ENCODE results near the gene ESRRB. TPM values are rescaled to one million over a fixed set of nuclear protein-coding genes. Genes with fewer than 3 reads are reported as not detected.

ESRRB gene
- total RNA-seq, 1 donor = under 0.01 TPM

- H3K27me3 ChIP-seq (ENCODE audit: insufficient read depth, low read length) = no peaks in the 10 kb centered on the region
- H3K4me3 ChIP-seq (ENCODE audit: insufficient read depth, low read length) = no peak overlapping the region
- TF ChIP-seq CTCF (IDR thresholded peaks at IDR 0.05; ENCODE audit: extremely low read depth, low read depth, low read length) = peak; percentile 33
- no peaks in the 10 kb centered on the region for H3K9me3 ChIP-seq (ENCODE audit: low read depth, low read length)
- H2AFZ ChIP-seq (ENCODE audit: low read length) = no peak overlapping the region
- DNase-seq (ENCODE audit: insufficient read length, low spot score, missing footprints) = no peak
- H3K79me2 ChIP-seq (ENCODE audit: insufficient read depth, low read length) = no peaks in the 10 kb centered on the region
- H3K4me1 ChIP-seq (ENCODE audit: insufficient read depth, low read length) = no peaks in the 10 kb centered on the region
- no peaks in the 10 kb centered on the region for H4K20me1 ChIP-seq (ENCODE audit: insufficient read depth, low read length)
- H3K4me2 ChIP-seq (ENCODE audit: insufficient read depth, low read length) = no peak overlapping the region
- H3K36me3 ChIP-seq (ENCODE audit: insufficient read depth, low read length) = no peaks in the 10 kb centered on the region
- H3K27ac ChIP-seq (ENCODE audit: low read depth, low read length) = no peak overlapping the region
Observed at GRCh38 chr14:76514213-76514998, 138.5 kb downstream of the ESRRB start.

GRCh38 chr14:76516884-76517283 is 140.9 kb downstream of the ESRRB start:
- TF ChIP-seq CTCF (IDR thresholded peaks at IDR 0.05; ENCODE audit: extremely low read depth, low read depth, low read length) = no peak
- Histone ChIP-seq H3K27ac (ENCODE audit: low read depth, low read length) (no peak overlapping the region), H3K79me2 (ENCODE audit: insufficient read depth, low read length) (no peaks in the 10 kb centered on the region), H2AFZ (ENCODE audit: low read length) (no peak overlapping the region), H3K4me3 (ENCODE audit: insufficient read depth, low read length) (no peak overlapping the region), H3K4me1 (ENCODE audit: insufficient read depth, low read length) (no peaks in the 10 kb centered on the region), H3K4me2 (ENCODE audit: insufficient read depth, low read length) (no peak overlapping the region), H3K36me3 (ENCODE audit: insufficient read depth, low read length) (no peaks in the 10 kb centered on the region), H4K20me1 (ENCODE audit: insufficient read depth, low read length) (no peaks in the 10 kb centered on the region), H3K9me3 (ENCODE audit: low read depth, low read length) (no peaks in the 10 kb centered on the region), H3K27me3 (ENCODE audit: insufficient read depth, low read length) (no peaks in the 10 kb centered on the region)
- DNase-seq (ENCODE audit: insufficient read length, low spot score, missing footprints) = no peak

DNA sequence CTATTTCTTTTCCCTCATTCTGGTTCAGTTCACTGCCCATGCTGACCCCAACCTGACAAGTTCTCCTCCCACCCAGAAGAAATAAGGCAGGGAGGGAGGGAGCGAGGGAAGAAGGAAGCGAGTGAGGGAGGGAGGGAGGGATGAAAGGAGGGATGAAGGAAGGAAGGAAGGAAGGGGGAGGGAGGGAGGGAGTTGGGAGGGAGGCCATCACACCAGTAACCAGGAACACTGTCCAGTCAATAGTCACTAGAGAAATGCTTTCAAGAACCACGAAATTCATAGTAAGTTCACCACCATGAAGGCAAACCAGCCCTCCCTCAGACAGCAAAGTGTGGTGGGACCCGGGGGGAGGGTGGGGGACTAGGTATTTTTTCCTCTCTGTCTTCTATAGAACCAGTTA is 142.4 kb downstream of the ESRRB start:
- Histone ChIP-seq H3K4me3 (ENCODE audit: insufficient read depth, low read length) (no peak overlapping the region), H3K4me1 (ENCODE audit: insufficient read depth, low read length) (no peaks in the 10 kb centered on the region), H3K4me2 (ENCODE audit: insufficient read depth, low read length) (no peak overlapping the region), H3K9me3 (ENCODE audit: low read depth, low read length) (no peaks in the 10 kb centered on the region), H3K79me2 (ENCODE audit: insufficient read depth, low read length) (no peaks in the 10 kb centered on the region), H3K27ac (ENCODE audit: low read depth, low read length) (no peak overlapping the region), H4K20me1 (ENCODE audit: insufficient read depth, low read length) (no peaks in the 10 kb centered on the region), H3K36me3 (ENCODE audit: insufficient read depth, low read length) (no peaks in the 10 kb centered on the region), H3K27me3 (ENCODE audit: insufficient read depth, low read length) (no peaks in the 10 kb centered on the region), H2AFZ (ENCODE audit: low read length) (no peak overlapping the region)
- TF ChIP-seq CTCF (IDR thresholded peaks at IDR 0.05; ENCODE audit: extremely low read depth, low read depth, low read length) = no peak
- DNase-seq (ENCODE audit: insufficient read length, low spot score, missing footprints) = no peak

DNA sequence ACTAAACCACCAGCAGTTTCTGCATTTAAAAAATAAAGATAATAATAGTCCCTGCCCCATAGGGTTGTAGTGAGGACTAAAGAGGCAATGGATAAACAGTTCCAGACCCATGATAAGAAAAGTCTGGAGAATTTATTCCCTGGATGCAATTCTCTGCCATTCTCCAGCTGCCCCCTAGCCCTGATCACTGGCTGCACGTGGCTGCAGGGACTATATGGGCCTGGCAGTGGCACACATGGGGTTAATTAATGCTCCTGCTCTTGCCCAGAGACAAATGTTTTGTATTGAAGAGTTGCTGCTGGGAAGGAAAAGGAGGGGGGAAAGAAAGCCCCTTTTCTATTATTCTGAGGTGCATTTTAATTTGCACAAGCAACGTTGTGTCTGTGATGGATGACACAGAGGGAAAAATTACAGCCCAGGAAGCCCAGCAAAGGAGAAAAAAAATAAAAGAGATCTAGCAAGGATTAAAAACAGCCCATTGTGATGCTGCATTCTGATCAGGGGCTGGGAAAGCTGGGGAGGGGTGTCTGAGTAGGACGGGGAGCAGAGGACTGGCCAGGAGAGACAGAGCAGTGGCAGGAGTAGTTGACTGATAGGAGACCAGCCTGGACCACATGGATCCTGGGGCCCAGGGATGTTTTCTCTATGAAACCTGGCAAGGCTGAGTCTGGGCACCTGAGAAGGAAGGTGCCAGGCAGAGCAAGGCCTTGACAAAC is 149.3 kb downstream of the ESRRB start:
- no peak for DNase-seq (ENCODE audit: insufficient read length, low spot score, missing footprints)
- no peaks in the 10 kb centered on the region for H3K4me1 ChIP-seq (ENCODE audit: insufficient read depth, low read length)
- H3K79me2 ChIP-seq (ENCODE audit: insufficient read depth, low read length) = no peaks in the 10 kb centered on the region
- no peak overlapping the region for H2AFZ ChIP-seq (ENCODE audit: low read length)
- H4K20me1 ChIP-seq (ENCODE audit: insufficient read depth, low read length) = no peaks in the 10 kb centered on the region
- no peak overlapping the region for H3K4me3 ChIP-seq (ENCODE audit: insufficient read depth, low read length)
- H3K4me2 ChIP-seq (ENCODE audit: insufficient read depth, low read length) = no peak overlapping the region
- H3K9me3 ChIP-seq (ENCODE audit: low read depth, low read length) = no peaks in the 10 kb centered on the region
- H3K27ac ChIP-seq (ENCODE audit: low read depth, low read length) = no peak overlapping the region
- H3K27me3 ChIP-seq (ENCODE audit: insufficient read depth, low read length) = no peaks in the 10 kb centered on the region
- no peak for TF ChIP-seq CTCF (IDR thresholded peaks at IDR 0.05; ENCODE audit: extremely low read depth, low read depth, low read length)
- no peaks in the 10 kb centered on the region for H3K36me3 ChIP-seq (ENCODE audit: insufficient read depth, low read length)
